ENCODE data around the gene GPX1.
"Not testable (repeated sequence)": the region's sequence is repeated elsewhere in the genome, so short reads cannot be mapped to it uniquely, and the experiment has no call there.

The GPX1 gene

GRCh38 chr3:49357443-49358216, 523 bp downstream of the GPX1 start:
- DNase-seq (ENCODE audit: low spot score): peak; percentile 79

GRCh38 chr3:49357095-49357442, 1.1 kb downstream of the GPX1 start:
- not testable (repeated sequence) for DNase-seq (ENCODE audit: low spot score)

- no peak for DNase-seq (ENCODE audit: low spot score)
Observed at GRCh38 chr3:49352890-49353421, 5.2 kb downstream of the GPX1 start.

GRCh38 chr3:49352281-49352680, 5.9 kb downstream of the GPX1 start:
- DNase-seq (ENCODE audit: low spot score): no peak

GRCh38 chr3:49351521-49352011, 6.6 kb downstream of the GPX1 start:
- DNase-seq (ENCODE audit: low spot score): peak; percentile 78

- no peak for DNase-seq (ENCODE audit: low spot score)
Observed at GRCh38 chr3:49349348-49350114, 8.6 kb downstream of the GPX1 start.

- DNase-seq (ENCODE audit: low spot score): not testable (repeated sequence)
Observed at GRCh38 chr3:49348361-49348760, 9.8 kb downstream of the GPX1 start.

- no peak for DNase-seq (ENCODE audit: low spot score)
Observed at GRCh38 chr3:49346797-49347251, 11.3 kb downstream of the GPX1 start.

GRCh38 chr3:49343163-49343562, 15.0 kb downstream of the GPX1 start:
- no peak for DNase-seq (ENCODE audit: low spot score)

- no peak for DNase-seq (ENCODE audit: low spot score)
Observed at GRCh38 chr3:49341996-49342395, 16.2 kb downstream of the GPX1 start.

GRCh38 chr3:49339941-49340800, 18.0 kb downstream of the GPX1 start, which contains the start of gene USP4:
TSS of gene USP4 (minus strand) at chr3:49340053. CDS start at chr3:49340024, 29 bp downstream.
- DNase-seq (ENCODE audit: low spot score): peak; percentile 87

- DNase-seq (ENCODE audit: low spot score): no peak
Observed at GRCh38 chr3:49339581-49339940, 18.6 kb downstream of the GPX1 start.

- no peak for DNase-seq (ENCODE audit: low spot score)
Observed at GRCh38 chr3:49333916-49334633, 24.1 kb downstream of the GPX1 start.

- no peak for DNase-seq (ENCODE audit: low spot score)
Observed at GRCh38 chr3:49333091-49333490, 25.1 kb downstream of the GPX1 start.

- DNase-seq (ENCODE audit: low spot score): no peak
Observed at GRCh38 chr3:49329186-49329585, 29.0 kb downstream of the GPX1 start.

GRCh38 chr3:49328350-49328749, 29.8 kb downstream of the GPX1 start:
- not testable (repeated sequence) for DNase-seq (ENCODE audit: low spot score)

GRCh38 chr3:49327485-49327884, 30.7 kb downstream of the GPX1 start:
- DNase-seq (ENCODE audit: low spot score): no peak

GRCh38 chr3:49324768-49325167, 33.4 kb downstream of the GPX1 start:
- DNase-seq (ENCODE audit: low spot score): no peak

- DNase-seq (ENCODE audit: low spot score): no peak
Observed at GRCh38 chr3:49316696-49317457, 41.3 kb downstream of the GPX1 start.

- no peak for DNase-seq (ENCODE audit: low spot score)
Observed at GRCh38 chr3:49313896-49314688, 44.1 kb downstream of the GPX1 start.
